DOHH2 (cell line): ENCODE data around the gene LOXL1.

Source experiments
- CTCF ChIP-seq: fragments of 200-600 bp; sonication (generic); IDR thresholded peaks from one replicate; pipeline ENCODE4 v1.5.1; 2014; ENCODE audit warnings: antibody characterized with exemption, mild to moderate bottlenecking, low read depth, low read length; ENCODE audit not compliant: poor library complexity, severe bottlenecking
- EZH2phosphoT487 ChIP-seq: fragments of 200-600 bp; sonication (generic); IDR thresholded peaks from 2 replicates; pipeline ENCODE4 v1.6.1; 2017; ENCODE audit warnings: borderline replicate concordance, mild to moderate bottlenecking, antibody characterized with exemption, low read length, moderate library complexity, mixed read lengths

- TF ChIP-seq CTCF (no peak), EZH2phosphoT487 (no peak)
Observed at GRCh38 chr15:73983773-73984172, 57.5 kb downstream of the LOXL1 start.
